HepG2 (cell line): ENCODE data around the gene KISS1. TPM values are rescaled to one million over a fixed set of nuclear protein-coding genes. Genes with fewer than 3 reads are reported as not detected.

Experiments used
- ATAC-seq: fragments of 200-7000 bp; cut with Tn5 transposase; 3 replicates; pipeline ENCODE4 v1.9.1; 2020; ENCODE audit warnings: mild to moderate bottlenecking, moderate library complexity
- BruUV-seq: library from RNA; stranded (reverse); fragments of 400-500 nt; replicated peaks from 2 replicates; lab custom pipeline; 2021; lab: Mats Ljungman, UMichigan
- CTCF ChIA-PET: fragments of 300-600 bp; formaldehyde crosslinking; extraction: SDS; loops from one replicate; lab custom pipeline; 2021; ENCODE audit warnings: low total read pairs, inconsistent platforms, low intra/inter-chr PET ratio; lab: Yijun Ruan, JAX
- POLR2A ChIA-PET: fragments of 350-600 bp; sonication (Branson Sonifier 250); formaldehyde crosslinking; loops from one replicate; lab custom pipeline; 2020; ENCODE audit warnings: antibody characterized with exemption, inconsistent platforms; lab: Yijun Ruan, JAX
- DNase-seq: peaks from one replicate; pipeline ENCODE4 v3.0.0-alpha.2; 2015; ENCODE audit warnings: low spot score
- FAIRE-seq: peaks from 3 replicates; lab custom pipeline; 2011; peaks lifted over from hg19 to GRCh38; lab: Jason Lieb, UNC
- H2AFZ ChIP-seq: one replicate; pipeline ENCODE4 v1.6.1; 2011; ENCODE audit warnings: low read length, inconsistent platforms
- H3K27ac ChIP-seq: fragments of 300-600 bp; 3 replicates; pipeline ENCODE4 v1.8.0; 2011; ENCODE audit warnings: mixed run types, mild to moderate bottlenecking, mixed read lengths, low read length, inconsistent platforms; ENCODE audit not compliant: insufficient read depth; ENCODE audit errors: extremely low read length
- H3K27me3 ChIP-seq, 2 experiments: fragments of 200-600 bp in 1 of 2; 2 replicates in 1 of 2; 3 replicates in 1 of 2; pipeline versions ENCODE4 v1.6.0 to v1.8.0; 2011; ENCODE audit warnings: low read length in 2 of 2, mild to moderate bottlenecking in 2 of 2, moderate library complexity in 2 of 2, inconsistent platforms in 1 of 2; ENCODE audit not compliant: insufficient read depth in 2 of 2, control insufficient read depth in 1 of 2
- H3K36me3 ChIP-seq, 2 experiments: fragments of 200-600 bp in 1 of 2; replicated peaks in 1 of 2; 2 replicates in 1 of 2; 3 replicates in 1 of 2; pipeline versions ENCODE4 v1.5.1 to v1.8.0; 2011; ENCODE audit warnings: low read length in 2 of 2, inconsistent platforms in 1 of 2; ENCODE audit not compliant: insufficient read depth in 2 of 2, control insufficient read depth in 1 of 2
- H3K4me1 ChIP-seq: 2 replicates; pipeline ENCODE4 v1.5.1; 2012; ENCODE audit warnings: low read length, inconsistent platforms; ENCODE audit not compliant: insufficient read depth
- H3K4me2 ChIP-seq: 2 replicates; pipeline ENCODE4 v1.6.0; 2011; ENCODE audit warnings: low read depth, low read length, inconsistent platforms
- H3K4me3 ChIP-seq, 3 experiments: fragments of 200-600 bp in 1 of 3; sonication (generic), shearing (Covaris generic) in 1 of 3; replicated peaks in 1 of 3; 2 replicates each; pipeline ENCODE4 v1.5.1; 2011 to 2016; ENCODE audit warnings: low read length in 3 of 3, inconsistent platforms in 2 of 3, low read depth in 2 of 3, mild to moderate bottlenecking in 2 of 3, control low read depth in 1 of 3, mixed read lengths in 1 of 3; ENCODE audit not compliant: insufficient read depth in 1 of 3
- H3K79me2 ChIP-seq: one replicate; pipeline ENCODE4 v1.6.1; 2011; ENCODE audit warnings: low read length, inconsistent platforms; ENCODE audit not compliant: insufficient read depth
- H3K9ac ChIP-seq: 2 replicates; pipeline ENCODE4 v1.6.0; 2011; ENCODE audit warnings: mild to moderate bottlenecking, low read depth, low read length, inconsistent platforms; ENCODE audit not compliant: insufficient read depth
- H3K9me3 ChIP-seq: 2 replicates; pipeline ENCODE4 v1.5.1; 2012; ENCODE audit warnings: mild to moderate bottlenecking, low read length
- H4K20me1 ChIP-seq: 2 replicates; pipeline ENCODE4 v1.6.0; 2011; ENCODE audit warnings: inconsistent platforms, mild to moderate bottlenecking, low read length, moderate library complexity; ENCODE audit not compliant: insufficient read depth
- CENPX ChIP-seq: sonication (generic); formaldehyde crosslinking; IDR thresholded peaks from 2 replicates; pipeline ENCODE4 v1.9.0; 2021; ENCODE audit warnings: mild to moderate bottlenecking, missing genetic modification reagents, moderate library complexity
- ZKSCAN1 ChIP-seq: fragments of 150-350 bp; IDR thresholded peaks from 2 replicates; pipeline ENCODE4 v1.6.1; 2014; ENCODE audit warnings: low read length
- ZSCAN9 ChIP-seq: IDR thresholded peaks from 2 replicates; pipeline ENCODE4 v1.6.1; 2016; ENCODE audit warnings: borderline replicate concordance
- WGBS: methylation state at CpG from one replicate; pipeline ENCODE4 v1.1.6; 2017; ENCODE audit warnings: low lambda C conversion rate; 5-methylcytosine and 5-hydroxymethylcytosine counted together
- in situ Hi-C: cut with HindIII; loops from 2 replicates; pipeline ENCODE4 v1.10.0; 2017; ENCODE audit warnings: low pct_unique_long_range_greater_than_20kb; ENCODE audit not compliant: extremely low pct_ligation_motif_present
- intact Hi-C: fragments of 100-400 bp; cut with micrococcal nuclease; formaldehyde crosslinking; loops from one replicate; pipeline ENCODE4 v1.10.0; 2022; ENCODE audit not compliant: unreplicated experiment
- polyA plus RNA-seq, 8 experiments: library from polyadenylated mRNA; depleted of rRNA in 3 of 8; stranded (reverse) in 7 of 8; unstranded in 1 of 8; fragments of >200 nt; fragmentation: Illumina TruSeq in 4 of 8; extraction: Trizol in 4 of 8; gene quantifications; 2 replicates each; pipeline versions ENCODE4 v1.2.1 to v1.2.3, GENCODE V29; 2011 to 2016; ENCODE audit warnings: low read depth in 4 of 8, missing spikeins in 1 of 8, mixed read lengths in 1 of 8; ENCODE audit not compliant: insufficient read depth in 1 of 8
- total RNA-seq, 5 experiments: library from RNA; depleted of rRNA; stranded (reverse); fragments of >200 nt; fragmentation: Illumina TruSeq; extraction: Trizol; gene quantifications; 2 replicates each; pipeline ENCODE4 v1.2.3, GENCODE V29; 2016; ENCODE audit warnings: low read depth in 1 of 5
- TF ChIP-seq, protein P1 (sequence below): sonication (generic); formaldehyde crosslinking; IDR thresholded peaks from 2 replicates; pipeline ENCODE4 v1.9.0; 2021; ENCODE audit warnings: missing genetic modification reagents, mild to moderate bottlenecking, borderline replicate concordance
- TF ChIP-seq, protein P2 (sequence below), 2 experiments: sonication (generic) in 1 of 2; formaldehyde crosslinking in 1 of 2; IDR thresholded peaks; 2 replicates each; pipeline versions ENCODE4 v1.5.1 to v1.6.1; 2011 to 2020; ENCODE audit warnings: borderline replicate concordance in 1 of 2, low read depth in 1 of 2, low read length in 1 of 2, mild to moderate bottlenecking in 1 of 2, missing genetic modification reagents in 1 of 2, moderate library complexity in 1 of 2
- TF ChIP-seq, protein P3 (sequence below): IDR thresholded peaks from 2 replicates; pipeline ENCODE4 v1.6.1; 2018; ENCODE audit warnings: missing genetic modification reagents

The KISS1 gene
- total and polyA plus RNA-seq, 2 of the 13 experiments (the other 11 are each of a cell fraction or from before 2014, with no cell fraction given) = 0.24 to 0.80 TPM

DNA sequence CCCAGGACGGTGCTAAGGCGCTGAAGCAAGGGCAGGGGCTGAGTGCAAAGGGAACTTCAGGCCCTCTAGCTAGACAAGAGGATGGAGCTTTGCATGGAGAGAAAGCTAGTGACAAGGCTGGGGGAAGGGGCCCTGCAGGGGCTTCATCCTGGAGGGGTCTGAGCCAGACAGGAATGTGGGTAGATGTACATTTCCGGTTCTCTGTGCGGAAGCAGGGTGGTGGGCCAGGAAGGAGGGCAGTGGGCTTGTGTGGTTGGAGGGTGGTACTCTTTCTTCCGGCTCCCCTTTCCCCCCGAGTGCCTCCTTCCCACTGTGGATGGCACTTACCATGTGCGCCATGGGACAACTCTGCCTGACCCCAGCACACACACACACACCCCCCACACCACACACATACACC lies 1.5 kb downstream of the KISS1 start:
- no peak overlapping the region for H3K27ac ChIP-seq
- no peaks in the 10 kb centered on the region for H3K9me3 ChIP-seq
- H2AFZ ChIP-seq = no peak overlapping the region
- H3K36me3 ChIP-seq = no peaks in the 10 kb centered on the region
- no peak overlapping the region for H3K4me3 ChIP-seq
- BruUV-seq = no TSS peak
- CTCF ChIA-PET = no interaction called here
- WGBS = 77% methylated on average over 7 of the region's 7 CpGs
- POLR2A ChIA-PET = no interaction called here
- no peak overlapping the region for H3K9ac ChIP-seq
- H4K20me1 ChIP-seq = no peaks in the 10 kb centered on the region
- ATAC-seq = no peak
- DNase-seq = no peak
- in situ Hi-C loops = no loop called here
- no peak overlapping the region for H3K4me2 ChIP-seq
- no peaks in the 10 kb centered on the region for H3K79me2 ChIP-seq
- TF ChIP-seq ZKSCAN1 = no peak
- TF ChIP-seq, protein P1, sequence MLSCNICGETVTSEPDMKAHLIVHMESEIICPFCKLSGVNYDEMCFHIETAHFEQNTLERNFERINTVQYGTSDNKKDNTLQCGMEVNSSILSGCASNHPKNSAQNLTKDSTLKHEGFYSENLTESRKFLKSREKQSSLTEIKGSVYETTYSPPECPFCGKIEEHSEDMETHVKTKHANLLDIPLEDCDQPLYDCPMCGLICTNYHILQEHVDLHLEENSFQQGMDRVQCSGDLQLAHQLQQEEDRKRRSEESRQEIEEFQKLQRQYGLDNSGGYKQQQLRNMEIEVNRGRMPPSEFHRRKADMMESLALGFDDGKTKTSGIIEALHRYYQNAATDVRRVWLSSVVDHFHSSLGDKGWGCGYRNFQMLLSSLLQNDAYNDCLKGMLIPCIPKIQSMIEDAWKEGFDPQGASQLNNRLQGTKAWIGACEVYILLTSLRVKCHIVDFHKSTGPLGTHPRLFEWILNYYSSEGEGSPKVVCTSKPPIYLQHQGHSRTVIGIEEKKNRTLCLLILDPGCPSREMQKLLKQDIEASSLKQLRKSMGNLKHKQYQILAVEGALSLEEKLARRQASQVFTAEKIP (CRISPR knock-in tag) = no peak
- TF ChIP-seq ZSCAN9 (CRISPR knock-in tag) = no peak
- TF ChIP-seq CENPX (CRISPR knock-in tag) = no peak
- TF ChIP-seq, protein P2, sequence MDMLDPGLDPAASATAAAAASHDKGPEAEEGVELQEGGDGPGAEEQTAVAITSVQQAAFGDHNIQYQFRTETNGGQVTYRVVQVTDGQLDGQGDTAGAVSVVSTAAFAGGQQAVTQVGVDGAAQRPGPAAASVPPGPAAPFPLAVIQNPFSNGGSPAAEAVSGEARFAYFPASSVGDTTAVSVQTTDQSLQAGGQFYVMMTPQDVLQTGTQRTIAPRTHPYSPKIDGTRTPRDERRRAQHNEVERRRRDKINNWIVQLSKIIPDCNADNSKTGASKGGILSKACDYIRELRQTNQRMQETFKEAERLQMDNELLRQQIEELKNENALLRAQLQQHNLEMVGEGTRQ (IDR thresholded peaks at IDR 0.05; ENCODE audit: low read depth, low read length) = no peak
- TF ChIP-seq, protein P2 (CRISPR knock-in tag; IDR thresholded peaks at IDR 0.05; ENCODE audit: borderline replicate concordance) = no peak
- TF ChIP-seq, protein P3, sequence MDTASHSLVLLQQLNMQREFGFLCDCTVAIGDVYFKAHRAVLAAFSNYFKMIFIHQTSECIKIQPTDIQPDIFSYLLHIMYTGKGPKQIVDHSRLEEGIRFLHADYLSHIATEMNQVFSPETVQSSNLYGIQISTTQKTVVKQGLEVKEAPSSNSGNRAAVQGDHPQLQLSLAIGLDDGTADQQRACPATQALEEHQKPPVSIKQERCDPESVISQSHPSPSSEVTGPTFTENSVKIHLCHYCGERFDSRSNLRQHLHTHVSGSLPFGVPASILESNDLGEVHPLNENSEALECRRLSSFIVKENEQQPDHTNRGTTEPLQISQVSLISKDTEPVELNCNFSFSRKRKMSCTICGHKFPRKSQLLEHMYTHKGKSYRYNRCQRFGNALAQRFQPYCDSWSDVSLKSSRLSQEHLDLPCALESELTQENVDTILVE (CRISPR knock-in tag) = no peak
- intact Hi-C loops = no loop called here
- H3K4me1 ChIP-seq = peaks cover 18% of the 10 kb centered on the region
- H3K27me3 ChIP-seq = peaks cover 2 to 25% of the 10 kb centered on the region in 2 experiments; a peak in 3 of 5 replicates
- FAIRE-seq = no peak
